Gastroesophageal sphincter (tissue), 3 donors: ENCODE measurements around the gene SPATA16.

ENCODE experiments used
- CTCF ChIP-seq, 4 experiments: fragments of 200-600 bp in 2 of 4; fragments of 450-650 bp in 2 of 4; sonication (generic) in 1 of 4; IDR thresholded peaks; one replicate each; pipeline ENCODE4 v1.5.1; 2017 to 2019; ENCODE audit warnings: antibody characterized with exemption in 4 of 4, mild to moderate bottlenecking in 2 of 4, moderate library complexity in 2 of 4
- EP300 ChIP-seq: sonication (generic); formaldehyde crosslinking; IDR thresholded peaks from one replicate; pipeline ENCODE4 v1.6.1; 2017; ENCODE audit warnings: antibody characterized with exemption, mild to moderate bottlenecking
- POLR2A ChIP-seq, 2 donors: fragments of 450-650 bp; IDR thresholded peaks; one replicate each; pipeline ENCODE4 v1.6.1; 2017; ENCODE audit warnings: antibody characterized with exemption in 2 of 2, mild to moderate bottlenecking in 2 of 2, moderate library complexity in 1 of 2
- POLR2AphosphoS5 ChIP-seq: sonication (generic); formaldehyde crosslinking; IDR thresholded peaks from one replicate; pipeline ENCODE4 v1.6.1; 2017; ENCODE audit warnings: antibody characterized with exemption

- TF ChIP-seq CTCF (IDR thresholded peaks at IDR 0.05) (no peak), POLR2AphosphoS5 (no peak), POLR2A (IDR thresholded peaks at IDR 0.05) (no peak), EP300 (no peak)
Measured at GRCh38 chr3:172931746-172932285, 209.2 kb downstream of the SPATA16 start.
